WTC11 (cell line): ENCODE data around the gene FAM193B. TPM values are rescaled to one million over a fixed set of nuclear protein-coding genes. Genes with fewer than 3 reads are reported as not detected.

Experiments
- AFF4 ChIP-seq: sonication (generic); formaldehyde crosslinking; IDR thresholded peaks from 2 replicates; pipeline ENCODE4 v1.8.1; 2023; ENCODE audit warnings: mild to moderate bottlenecking, missing genetic modification reagents, borderline replicate concordance
- CBFB ChIP-seq: sonication (generic); formaldehyde crosslinking; IDR thresholded peaks from 2 replicates; pipeline ENCODE4 v1.8.1; 2022; ENCODE audit warnings: mild to moderate bottlenecking, low read depth, missing genetic modification reagents
- CDX4 ChIP-seq: fragments of 250-450 bp; sonication (Bioruptor Pico); IDR thresholded peaks from 2 replicates; pipeline ENCODE4 v1.9.0; 2021; ENCODE audit warnings: moderate library complexity, mild to moderate bottlenecking, inconsistent platforms, borderline replicate concordance
- E2F5 ChIP-seq: sonication (generic); formaldehyde crosslinking; IDR thresholded peaks from 2 replicates; pipeline ENCODE4 v1.8.1; 2022; ENCODE audit warnings: mild to moderate bottlenecking, moderate library complexity, missing genetic modification reagents
- ELF4 ChIP-seq: sonication (generic); formaldehyde crosslinking; IDR thresholded peaks from 2 replicates; pipeline ENCODE4 v1.8.1; 2022; ENCODE audit warnings: low read depth, mild to moderate bottlenecking, moderate library complexity, missing genetic modification reagents
- FOXK1 ChIP-seq: sonication (generic); formaldehyde crosslinking; IDR thresholded peaks from 2 replicates; pipeline ENCODE4 v1.8.0; 2022; ENCODE audit warnings: mild to moderate bottlenecking, moderate library complexity, missing genetic modification reagents
- GABPB1 ChIP-seq: sonication (generic); formaldehyde crosslinking; IDR thresholded peaks from 2 replicates; pipeline ENCODE4 v1.8.1; 2023; ENCODE audit warnings: mild to moderate bottlenecking, missing genetic modification reagents
- GTF2I ChIP-seq: fragments of 250-450 bp; sonication (Bioruptor Pico); conservative IDR thresholded peaks from 2 replicates; pipeline ENCODE4 v1.4.0; 2021; ENCODE audit warnings: mild to moderate bottlenecking
- HMGA2 ChIP-seq: fragments of 250-450 bp; sonication (Bioruptor Pico); IDR thresholded peaks from 2 replicates; pipeline ENCODE4 v1.4.0; 2021; ENCODE audit warnings: mild to moderate bottlenecking, moderate library complexity
- IRF1 ChIP-seq: sonication (generic); formaldehyde crosslinking; IDR thresholded peaks from 2 replicates; pipeline ENCODE4 v1.8.0; 2023; ENCODE audit warnings: missing genetic modification reagents
- JUN ChIP-seq: sonication (generic); formaldehyde crosslinking; IDR thresholded peaks from 2 replicates; pipeline ENCODE4 v1.8.0; 2023; ENCODE audit warnings: mild to moderate bottlenecking, missing genetic modification reagents
- MXD4 ChIP-seq: fragments of 250-450 bp; sonication (Bioruptor Pico); IDR thresholded peaks from 2 replicates; pipeline ENCODE4 v1.8.0; 2021; ENCODE audit warnings: mild to moderate bottlenecking, moderate library complexity, borderline replicate concordance
- NFYB ChIP-seq: sonication (generic); formaldehyde crosslinking; conservative IDR thresholded peaks from 2 replicates; pipeline ENCODE4 v1.8.0; 2022; ENCODE audit warnings: low read depth, missing genetic modification reagents
- NR3C1 ChIP-seq: sonication (generic); formaldehyde crosslinking; conservative IDR thresholded peaks from 2 replicates; pipeline ENCODE4 v1.8.1; 2023; ENCODE audit warnings: low read depth, mild to moderate bottlenecking, missing genetic modification reagents
- SMAD3 ChIP-seq: sonication (generic); formaldehyde crosslinking; IDR thresholded peaks from 2 replicates; pipeline ENCODE4 v1.8.0; 2022; ENCODE audit warnings: missing genetic modification reagents, mild to moderate bottlenecking, borderline replicate concordance
- ZNF121 ChIP-seq: sonication (generic); formaldehyde crosslinking; IDR thresholded peaks from 2 replicates; pipeline ENCODE4 v1.8.0; 2023; ENCODE audit warnings: missing genetic modification reagents
- ZNF396 ChIP-seq: fragments of 250-450 bp; sonication (Bioruptor Pico); IDR thresholded peaks from 2 replicates; pipeline ENCODE4 v1.8.0; 2021; ENCODE audit warnings: mild to moderate bottlenecking, moderate library complexity, borderline replicate concordance
- ZNF416 ChIP-seq: fragments of 250-450 bp; sonication (Bioruptor Pico); IDR thresholded peaks from 2 replicates; pipeline ENCODE4 v1.9.0; 2021; ENCODE audit warnings: mild to moderate bottlenecking, inconsistent platforms
- total RNA-seq: library from RNA; stranded (reverse); gene quantifications from 3 replicates; pipeline ENCODE4 v1.2.3, GENCODE V29; 2021
- TF ChIP-seq, protein P1 (sequence below): sonication (generic); formaldehyde crosslinking; IDR thresholded peaks from 2 replicates; pipeline ENCODE4 v1.8.0; 2022; ENCODE audit warnings: mild to moderate bottlenecking, missing genetic modification reagents
- TF ChIP-seq, protein P2 (sequence below): sonication (generic); formaldehyde crosslinking; IDR thresholded peaks from 2 replicates; pipeline ENCODE4 v1.8.1; 2023; ENCODE audit warnings: mild to moderate bottlenecking, missing genetic modification reagents, moderate library complexity

FAM193B gene
- total RNA-seq, 1 experiment from 2014 or later: 101 TPM

DNA sequence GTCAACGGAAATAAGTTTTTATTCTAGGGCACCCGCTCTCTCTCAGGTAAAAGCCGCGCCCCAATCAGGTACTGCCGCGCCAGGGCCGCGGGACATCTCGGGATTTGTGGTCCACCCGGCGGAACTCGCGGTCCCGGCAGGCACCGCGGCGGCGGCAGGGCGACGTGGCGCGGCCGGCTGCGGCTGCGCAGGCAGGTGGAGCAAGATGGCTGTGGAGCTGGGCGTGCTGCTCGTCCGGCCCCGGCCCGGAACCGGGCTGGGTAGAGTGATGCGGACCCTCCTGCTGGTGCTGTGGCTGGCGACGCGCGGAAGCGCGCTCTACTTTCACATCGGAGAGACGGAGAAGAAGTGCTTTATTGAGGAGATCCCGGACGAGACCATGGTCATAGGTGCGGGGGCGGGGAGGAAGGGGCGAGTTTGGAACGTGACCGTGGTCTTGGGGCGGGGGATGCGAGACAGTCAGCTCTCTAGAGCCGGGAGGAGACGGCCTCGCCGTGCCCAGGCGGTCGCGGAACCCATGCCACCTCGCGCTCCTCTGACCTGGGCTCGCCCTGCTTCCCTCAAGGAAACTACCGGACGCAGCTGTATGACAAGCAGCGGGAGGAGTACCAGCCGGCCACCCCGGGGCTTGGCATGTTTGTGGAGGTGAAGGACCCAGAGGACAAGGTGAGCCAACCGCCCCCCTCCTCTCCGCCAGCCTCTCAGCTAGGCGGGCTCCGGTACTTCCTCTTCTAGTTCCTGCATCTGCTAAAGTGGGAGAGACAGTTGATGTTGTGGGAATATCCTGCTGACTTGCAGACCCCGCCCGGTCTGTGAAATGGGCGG, 37.9 kb upstream of the FAM193B start, which contains the start of gene TMED9 (continued):
- TF ChIP-seq CBFB (no peak), CDX4 (CRISPR knock-in tag) (no peak), GABPB1 (CRISPR knock-in tag) (no peak), E2F5 (CRISPR knock-in tag) (0 out of 2 replicates have a peak, but pooled peaks have one; percentile 68), ZNF121 (no peak), MXD4 (CRISPR knock-in tag) (no peak), JUN (CRISPR knock-in tag) (0 out of 2 replicates have a peak, but pooled peaks have one; percentile 23), ZNF416 (CRISPR knock-in tag) (no peak), AFF4 (CRISPR knock-in tag) (no peak), IRF1 (no peak), GTF2I (no peak), ELF4 (CRISPR knock-in tag) (no peak), HMGA2 (no peak), NFYB (CRISPR knock-in tag) (peak; percentile 52), SMAD3 (CRISPR knock-in tag) (0 out of 2 replicates have a peak, but pooled peaks have one; percentile 32), FOXK1 (CRISPR knock-in tag) (peak; percentile 60; the same call in 1 of the 2 replicates), ZNF396 (CRISPR knock-in tag) (no peak), NR3C1 (CRISPR knock-in tag) (no peak)
- TF ChIP-seq, protein P1, sequence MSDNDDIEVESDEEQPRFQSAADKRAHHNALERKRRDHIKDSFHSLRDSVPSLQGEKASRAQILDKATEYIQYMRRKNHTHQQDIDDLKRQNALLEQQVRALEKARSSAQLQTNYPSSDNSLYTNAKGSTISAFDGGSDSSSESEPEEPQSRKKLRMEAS: peak; percentile 82
- TF ChIP-seq, protein P2, sequence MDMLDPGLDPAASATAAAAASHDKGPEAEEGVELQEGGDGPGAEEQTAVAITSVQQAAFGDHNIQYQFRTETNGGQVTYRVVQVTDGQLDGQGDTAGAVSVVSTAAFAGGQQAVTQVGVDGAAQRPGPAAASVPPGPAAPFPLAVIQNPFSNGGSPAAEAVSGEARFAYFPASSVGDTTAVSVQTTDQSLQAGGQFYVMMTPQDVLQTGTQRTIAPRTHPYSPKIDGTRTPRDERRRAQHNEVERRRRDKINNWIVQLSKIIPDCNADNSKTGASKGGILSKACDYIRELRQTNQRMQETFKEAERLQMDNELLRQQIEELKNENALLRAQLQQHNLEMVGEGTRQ (CRISPR knock-in tag): peak; percentile 33; the same call in 1 of the 2 replicates
- TF ChIP-seq, all 79 proteins: peak for 16
